Measurements from ENCODE around the gene MTMR3. TPM values are rescaled to one million over a fixed set of nuclear protein-coding genes. Genes with fewer than 3 reads are reported as not detected.
"Not testable (repeated sequence)": the region's sequence is repeated elsewhere in the genome, so short reads cannot be mapped to it uniquely, and the experiment has no call there.

MTMR3 gene
- total RNA-seq, 2 experiments from 2014 or later: 17.6 to 22.2 TPM

- no peaks in the 10 kb centered on the region for H4K20me1 ChIP-seq (ENCODE audit: insufficient read depth, low read length)
- no peak overlapping the region for H3K27ac ChIP-seq (ENCODE audit: low read depth, low read length, poor library complexity, severe bottlenecking)
- H3K79me2 ChIP-seq (ENCODE audit: insufficient read depth, low read depth, low read length): no peaks in the 10 kb centered on the region
- ChIA-PET CTCF (ENCODE audit: unreplicated experiment) (no interaction called here), POLR2A (interaction anchor here (0.6 kb wide), 2 partner anchors 75 to 167 kb away, joined by 3 read pairs; no protein-coding TSS in a partner anchor)
- no peak overlapping the region for H3K4me3 ChIP-seq (ENCODE audit: low read depth, low read length, poor library complexity, severe bottlenecking)
- intact Hi-C loops (cut with micrococcal nuclease; ENCODE audit: unreplicated experiment): no loop called here
- no peak overlapping the region for H3K4me2 ChIP-seq (ENCODE audit: low read length)
- H2AFZ ChIP-seq (ENCODE audit: low read length): no peak overlapping the region
- no peak for TF ChIP-seq CTCF (conservative IDR thresholded peaks at IDR 0.05; ENCODE audit: low read length)
- no peak for TF ChIP-seq EZH2phosphoT487 (IDR thresholded peaks at IDR 0.05; ENCODE audit: borderline replicate concordance, low read depth, low read length)
- no peaks in the 10 kb centered on the region for H3K4me1 ChIP-seq (ENCODE audit: insufficient read depth, low read length, poor library complexity, severe bottlenecking)
- H3K9me2 ChIP-seq (ENCODE audit: insufficient read depth, low read length): no peaks in the 10 kb centered on the region
- BruUV-seq (replicated peaks): no TSS peak
- no peaks in the 10 kb centered on the region for H3K36me3 ChIP-seq (ENCODE audit: insufficient read depth, low read length)
- no peak for DNase-seq (ENCODE audit: low spot score)
- no peaks in the 10 kb centered on the region for H3K9me3 ChIP-seq (ENCODE audit: low read length)
These were observed 26.5 kb upstream of the MTMR3 start for GRCh38 chr22:29856496-29856895.

DNA sequence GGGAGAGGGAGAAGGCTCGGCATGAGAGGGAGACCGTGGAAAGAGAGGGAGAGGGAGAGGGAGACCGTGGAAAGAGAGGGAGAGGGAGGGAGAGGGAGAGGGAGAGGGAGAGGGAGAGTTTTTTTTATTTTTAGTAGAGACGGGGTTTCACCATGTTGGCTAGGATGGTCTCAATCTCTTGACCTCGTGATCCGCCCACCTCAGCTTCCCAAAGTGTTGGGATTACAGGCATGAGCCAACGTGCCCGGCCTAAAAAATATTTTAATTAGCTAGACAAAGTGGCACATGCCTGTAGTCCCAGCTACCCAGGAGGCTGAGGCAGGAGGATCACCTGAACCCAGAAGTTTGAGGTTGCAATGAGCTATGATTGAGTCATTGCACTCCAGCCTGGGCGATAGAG, 23.9 kb upstream of the MTMR3 start:
- H2AFZ ChIP-seq (ENCODE audit: low read length); DNase-seq (ENCODE audit: low spot score); intact Hi-C loops (cut with micrococcal nuclease; ENCODE audit: unreplicated experiment); H3K4me2 ChIP-seq (ENCODE audit: low read length); H4K20me1 ChIP-seq (ENCODE audit: insufficient read depth, low read length); H3K4me3 ChIP-seq (ENCODE audit: low read depth, low read length, poor library complexity, severe bottlenecking); H3K79me2 ChIP-seq (ENCODE audit: insufficient read depth, low read depth, low read length); H3K9me2 ChIP-seq (ENCODE audit: insufficient read depth, low read length); H3K27ac ChIP-seq (ENCODE audit: low read depth, low read length, poor library complexity, severe bottlenecking); CTCF ChIA-PET (ENCODE audit: unreplicated experiment); H3K9me3 ChIP-seq (ENCODE audit: low read length); H3K36me3 ChIP-seq (ENCODE audit: insufficient read depth, low read length); BruUV-seq (replicated peaks); H3K4me1 ChIP-seq (ENCODE audit: insufficient read depth, low read length, poor library complexity, severe bottlenecking): not testable (repeated sequence)
- POLR2A ChIA-PET: interaction anchor here (0.6 kb wide), 1 partner anchor 636 kb away, joined by 3 read pairs; no protein-coding TSS in a partner anchor

DNA sequence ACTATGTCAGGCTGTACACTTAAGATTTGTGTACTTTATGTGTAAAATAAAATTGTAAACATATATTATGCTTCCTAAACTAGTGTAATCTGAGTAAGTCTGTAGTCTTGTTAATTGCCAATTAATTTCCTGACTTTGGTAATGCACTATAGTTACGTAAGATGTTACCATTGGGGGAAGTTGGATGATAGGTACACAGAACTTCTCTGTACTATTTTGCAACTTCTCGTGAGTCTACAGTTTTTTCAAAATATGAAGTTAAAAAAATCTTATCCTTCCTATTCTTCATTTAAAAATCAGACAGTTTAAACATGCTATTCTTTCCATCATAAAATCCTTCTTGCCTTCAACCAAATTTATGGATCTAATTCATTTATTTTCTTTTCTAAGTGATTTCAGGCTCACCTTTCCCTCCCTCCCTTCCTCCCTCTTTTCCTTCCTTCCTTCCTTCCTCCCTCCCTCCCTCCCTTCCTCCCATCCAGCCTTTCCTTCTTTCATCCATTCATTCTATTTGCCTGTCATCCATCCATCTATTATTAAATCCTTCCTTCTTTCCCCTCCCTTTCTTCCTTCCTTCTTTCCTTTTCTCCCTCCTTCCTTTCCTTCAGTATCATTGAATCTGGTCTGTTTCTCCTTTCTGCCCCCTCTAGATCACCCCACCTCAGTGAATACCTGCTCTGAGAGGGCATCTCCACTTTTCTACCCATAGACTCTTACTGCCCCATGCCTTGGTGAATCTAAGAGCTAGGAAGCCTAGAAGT, 22.8 kb upstream of the MTMR3 start:
- H3K4me3 ChIP-seq (ENCODE audit: low read depth, low read length, poor library complexity, severe bottlenecking): no peak overlapping the region
- intact Hi-C loops (cut with micrococcal nuclease; ENCODE audit: unreplicated experiment): no loop called here
- H3K9me2 ChIP-seq (ENCODE audit: insufficient read depth, low read length): no peaks in the 10 kb centered on the region
- H2AFZ ChIP-seq (ENCODE audit: low read length): no peak overlapping the region
- ChIA-PET POLR2A (no interaction called here), CTCF (ENCODE audit: unreplicated experiment) (no interaction called here)
- H4K20me1 ChIP-seq (ENCODE audit: insufficient read depth, low read length): no peaks in the 10 kb centered on the region
- no peak for DNase-seq (ENCODE audit: low spot score)
- H3K4me2 ChIP-seq (ENCODE audit: low read length): no peak overlapping the region
- no peaks in the 10 kb centered on the region for H3K79me2 ChIP-seq (ENCODE audit: insufficient read depth, low read depth, low read length)
- no peaks in the 10 kb centered on the region for H3K9me3 ChIP-seq (ENCODE audit: low read length)
- no peaks in the 10 kb centered on the region for H3K36me3 ChIP-seq (ENCODE audit: insufficient read depth, low read length)
- no peaks in the 10 kb centered on the region for H3K4me1 ChIP-seq (ENCODE audit: insufficient read depth, low read length, poor library complexity, severe bottlenecking)
- no TSS peak for BruUV-seq (replicated peaks)
- no peak for TF ChIP-seq EZH2phosphoT487 (IDR thresholded peaks at IDR 0.05; ENCODE audit: borderline replicate concordance, low read depth, low read length)
- TF ChIP-seq CTCF (conservative IDR thresholded peaks at IDR 0.05; ENCODE audit: low read length): no peak
- no peak overlapping the region for H3K27ac ChIP-seq (ENCODE audit: low read depth, low read length, poor library complexity, severe bottlenecking)

Measured in OCI-LY7 (cell line).